ENCODE data around the gene DPH1. TPM values are rescaled to one million over a fixed set of nuclear protein-coding genes. Genes with fewer than 3 reads are reported as not detected.

DPH1 gene
- total and polyA plus RNA-seq, 2 of the 4 experiments (the other 2 are of a cell fraction) = 24.4 to 49.9 TPM

DNA sequence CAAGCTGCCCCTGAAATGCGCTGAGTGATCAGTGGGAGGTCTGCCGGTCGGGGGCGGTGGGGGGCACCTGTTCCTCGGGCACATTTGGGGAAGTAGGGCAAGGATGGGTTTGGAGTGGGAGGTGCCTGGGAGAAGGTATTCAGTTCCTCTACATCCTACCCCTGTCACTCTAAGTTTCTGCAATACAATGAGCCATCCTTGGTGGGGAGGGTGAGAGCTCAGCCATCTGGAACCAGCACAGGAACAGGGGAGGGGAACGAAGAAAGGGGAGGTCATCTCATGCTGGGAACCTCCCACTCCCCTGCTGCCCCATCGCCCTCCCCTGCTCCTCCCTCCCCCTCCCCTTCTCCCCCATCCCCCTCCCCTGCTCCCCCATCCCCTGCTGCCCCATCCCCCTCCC, 4.2 kb downstream of the DPH1 start:
- Histone ChIP-seq H3K27ac (ENCODE audit: insufficient read depth, low read length) (peak overlapping the region; percentile 83), H3K9ac (ENCODE audit: low read depth, low read length) (no peak overlapping the region; the same call in 1 of the 2 replicates), H2BK120ac (ENCODE audit: low read depth, low read length) (peak overlapping the region; percentile 80; the same call in 1 of the 2 replicates), H2BK20ac (ENCODE audit: low read depth, low read length) (no peak overlapping the region), H3K18ac (ENCODE audit: low read depth, low read length) (peak overlapping the region; percentile 82; the same call in 1 of the 2 replicates), H3K4me1 (ENCODE audit: control insufficient read depth, insufficient read depth, low read length) (peaks cover 17% of the 10 kb centered on the region), H3K4me3 (ENCODE audit: insufficient read depth, low read depth, low read length) (no peak overlapping the region), H2AFZ (replicated peaks; ENCODE audit: low read length, poor library complexity) (no peak overlapping the region), H3K27me3 (ENCODE audit: control insufficient read depth, insufficient read depth, low read length) (no peaks in the 10 kb centered on the region), H3K36me3 (ENCODE audit: control insufficient read depth, insufficient read depth, low read length) (peaks cover 32% of the 10 kb centered on the region), H3K4me2 (ENCODE audit: low read depth, low read length) (no peak overlapping the region), H3K4ac (ENCODE audit: low read depth, low read length) (peak overlapping the region; percentile 86), H3K9me1 (ENCODE audit: insufficient read depth, low read length) (peaks cover 16% of the 10 kb centered on the region), H3K79me1 (ENCODE audit: low read depth in 1 of 2, low read length in 2 of 2) (peaks cover 17 to 44% of the 10 kb centered on the region in 2 experiments), H3K23ac (ENCODE audit: low read depth, low read length) (no peak overlapping the region), H4K5ac (ENCODE audit: low read depth, low read length) (no peak overlapping the region; the same call in 1 of the 2 replicates), H2BK15ac (ENCODE audit: low read depth, low read length) (no peak overlapping the region), H3K9me3 (ENCODE audit: control insufficient read depth, insufficient read depth, low read length) (no peaks in the 10 kb centered on the region), H4K20me1 (ENCODE audit: insufficient read depth, low read length) (peaks cover 3% of the 10 kb centered on the region; the same call in 1 of the 2 replicates), H2BK5ac (ENCODE audit: low read depth, low read length, poor library complexity, severe bottlenecking) (peak overlapping the region; percentile 72), H4K8ac (ENCODE audit: low read depth in 2 of 2, low read length in 2 of 2) (peak overlapping the region in 1 of 2 experiments; percentile 21; a peak in 2 of 4 replicates), H3K14ac (replicated peaks; ENCODE audit: low read depth, low read length) (no peak overlapping the region), H4K91ac (ENCODE audit: insufficient read depth, low read depth, low read length) (peak overlapping the region; percentile 80), H3K56ac (ENCODE audit: extremely low read depth, insufficient read depth, low read length) (no peak overlapping the region; the same call in 1 of the 2 replicates), H2AK5ac (ENCODE audit: low read depth, low read length) (peak overlapping the region; percentile 91; the same call in 1 of the 2 replicates), H2AK9ac (replicated peaks; ENCODE audit: low read depth, low read length, poor library complexity) (peak overlapping the region; percentile 57)
- ATAC-seq (ENCODE audit: low read depth) (peak; percentile 6; the same call in 1 of the 2 replicates), DNase-seq (no peak)
- ChIA-PET CTCF (interaction anchor here (1.2 kb wide), 1 partner anchor 125 kb away, joined by 3 read pairs; no protein-coding TSS in a partner anchor), POLR2A (ENCODE audit: unreplicated experiment) (no interaction called here)
- dilution Hi-C loops (cut with HindIII; ENCODE audit: low sequenced_read_pairs, unreplicated experiment) = no loop called here
- no peak for TF ChIP-seq CHD1 (IDR thresholded peaks at IDR 0.05; ENCODE audit: low read depth, low read length)
- TF ChIP-seq NFE2L2 (IDR thresholded peaks at IDR 0.05; ENCODE audit: low read depth, low read length) = no peak
- TF ChIP-seq MAZ (IDR thresholded peaks at IDR 0.05; ENCODE audit: borderline replicate concordance, low read depth, low read length) = peak; percentile 21; the same call in 1 of the 2 replicates
- TF ChIP-seq, protein P1, sequence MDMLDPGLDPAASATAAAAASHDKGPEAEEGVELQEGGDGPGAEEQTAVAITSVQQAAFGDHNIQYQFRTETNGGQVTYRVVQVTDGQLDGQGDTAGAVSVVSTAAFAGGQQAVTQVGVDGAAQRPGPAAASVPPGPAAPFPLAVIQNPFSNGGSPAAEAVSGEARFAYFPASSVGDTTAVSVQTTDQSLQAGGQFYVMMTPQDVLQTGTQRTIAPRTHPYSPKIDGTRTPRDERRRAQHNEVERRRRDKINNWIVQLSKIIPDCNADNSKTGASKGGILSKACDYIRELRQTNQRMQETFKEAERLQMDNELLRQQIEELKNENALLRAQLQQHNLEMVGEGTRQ (IDR thresholded peaks at IDR 0.05; ENCODE audit: low read depth, low read length) = no peak
- no peak for TF ChIP-seq RAD21 (IDR thresholded peaks at IDR 0.05; ENCODE audit: low read length)
- no peak for TF ChIP-seq BHLHE40 (IDR thresholded peaks at IDR 0.05; ENCODE audit: low read depth, low read length)
- no peak for TF ChIP-seq MXI1 (IDR thresholded peaks at IDR 0.05; ENCODE audit: borderline replicate concordance, low read depth, low read length)
- no CpG with 5 or more reads among the region's 7 CpGs for WGBS, 2 experiments (ENCODE audit: extremely low coverage in 2 of 2, insufficient read length in 1 of 2)
- in situ Hi-C loops (cut with MboI; ENCODE audit: low sequenced_read_pairs) = loop anchor here (25.0 kb wide), 1 partner anchor 322 kb away; the partner anchor contains the start of genes TLCD2 and WDR81
- intact Hi-C loops (cut with micrococcal nuclease) = loop anchor here (5.0 kb wide), 1 partner anchor 457 kb away; no protein-coding TSS in a partner anchor
- no TSS peak for BruUV-seq (replicated peaks)
